GM21576 (cell line): ENCODE results near the gene NDOR1.

Experiments
- ATAC-seq: cut with Tn5 transposase; IDR thresholded peaks from one replicate; pipeline ENCODE4 v1.9.1; 2021; ENCODE audit warnings: mild to moderate bottlenecking, moderate library complexity; ENCODE audit not compliant: unreplicated experiment

The NDOR1 gene

GRCh38 chr9:137167277-137167746, 38.2 kb upstream of the NDOR1 start:
- ATAC-seq, result no peak

DNA sequence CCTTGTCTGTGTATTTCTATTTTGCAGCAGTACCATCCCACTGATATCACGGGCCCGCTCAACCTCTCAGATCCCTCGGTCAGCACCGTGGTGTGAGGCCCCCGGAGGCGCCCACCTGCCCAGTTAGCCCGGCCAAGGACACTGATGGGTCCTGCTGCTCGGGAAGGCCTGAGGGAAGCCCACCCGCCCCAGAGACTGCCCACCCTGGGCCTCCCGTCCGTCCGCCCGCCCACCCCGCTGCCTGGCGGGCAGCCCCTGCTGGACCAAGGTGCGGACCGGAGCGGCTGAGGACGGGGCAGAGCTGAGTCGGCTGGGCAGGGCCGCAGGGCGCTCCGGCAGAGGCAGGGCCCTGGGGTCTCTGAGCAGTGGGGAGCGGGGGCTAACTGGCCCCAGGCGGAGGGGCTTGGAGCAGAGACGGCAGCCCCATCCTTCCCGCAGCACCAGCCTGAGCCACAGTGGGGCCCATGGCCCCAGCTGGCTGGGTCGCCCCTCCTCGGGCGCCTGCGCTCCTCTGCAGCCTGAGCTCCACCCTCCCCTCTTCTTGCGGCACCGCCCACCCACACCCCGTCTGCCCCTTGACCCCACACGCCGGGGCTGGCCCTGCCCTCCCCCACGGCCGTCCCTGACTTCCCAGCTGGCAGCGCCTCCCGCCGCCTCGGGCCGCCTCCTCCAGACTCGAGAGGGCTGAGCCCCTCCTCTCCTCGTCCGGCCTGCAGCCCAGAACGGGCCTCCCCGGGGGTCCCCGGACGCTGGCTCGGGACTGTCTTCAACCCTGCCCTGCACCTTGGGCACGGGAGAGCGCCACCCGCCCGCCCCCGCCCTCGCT, 37.5 kb upstream of the NDOR1 start:
- no peak for ATAC-seq

GRCh38 chr9:137168573-137168903, 37.0 kb upstream of the NDOR1 start:
- ATAC-seq, result no peak

DNA sequence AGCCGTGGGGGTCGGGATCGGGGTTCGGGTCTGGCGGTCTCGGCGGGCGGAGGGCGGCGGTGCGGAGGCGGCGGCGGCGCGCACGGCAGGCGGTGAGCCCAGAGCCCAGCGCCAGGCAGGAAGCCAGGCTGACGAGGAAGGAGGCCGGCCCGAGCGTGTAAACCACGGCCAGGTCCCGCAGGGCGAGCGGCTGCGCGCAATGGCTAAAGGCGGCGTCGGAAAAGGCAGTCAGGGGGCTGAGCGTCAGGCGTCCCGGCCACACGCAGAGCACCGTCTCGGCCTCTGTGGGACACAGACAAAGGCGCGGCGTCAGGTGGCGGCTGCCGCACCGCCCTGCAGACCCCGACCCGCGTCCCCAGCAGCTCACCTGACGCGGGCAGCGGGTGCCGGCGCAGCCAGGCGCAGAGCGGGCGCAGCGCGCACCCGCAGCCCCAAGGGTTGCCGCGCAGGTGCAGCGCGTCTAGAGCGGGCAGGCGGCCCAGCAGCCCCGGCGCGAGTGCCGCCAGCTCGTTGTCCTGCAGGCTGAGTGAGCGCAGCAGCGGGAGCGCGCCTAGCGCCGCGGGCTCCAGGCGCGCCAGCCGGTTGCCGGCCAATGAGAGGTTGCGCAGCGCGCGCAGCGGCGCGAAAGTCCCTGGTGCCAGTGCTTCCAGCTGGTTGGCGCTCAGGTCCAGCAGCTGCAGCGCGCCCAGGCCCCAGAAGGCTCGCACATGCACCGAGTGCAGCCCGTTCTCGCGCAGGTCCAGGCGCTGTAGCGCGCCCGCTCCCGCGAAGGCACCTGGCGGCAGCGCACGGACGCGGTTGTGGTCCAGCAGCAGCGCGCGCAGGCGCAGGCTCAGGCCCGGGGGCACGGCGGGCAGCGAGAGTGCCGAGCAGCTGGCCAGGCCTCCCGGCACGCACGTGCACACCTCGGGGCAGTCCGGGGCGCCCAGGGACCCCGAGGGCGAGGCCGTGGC, 36.3 kb upstream of the NDOR1 start:
- ATAC-seq, result no peak

DNA sequence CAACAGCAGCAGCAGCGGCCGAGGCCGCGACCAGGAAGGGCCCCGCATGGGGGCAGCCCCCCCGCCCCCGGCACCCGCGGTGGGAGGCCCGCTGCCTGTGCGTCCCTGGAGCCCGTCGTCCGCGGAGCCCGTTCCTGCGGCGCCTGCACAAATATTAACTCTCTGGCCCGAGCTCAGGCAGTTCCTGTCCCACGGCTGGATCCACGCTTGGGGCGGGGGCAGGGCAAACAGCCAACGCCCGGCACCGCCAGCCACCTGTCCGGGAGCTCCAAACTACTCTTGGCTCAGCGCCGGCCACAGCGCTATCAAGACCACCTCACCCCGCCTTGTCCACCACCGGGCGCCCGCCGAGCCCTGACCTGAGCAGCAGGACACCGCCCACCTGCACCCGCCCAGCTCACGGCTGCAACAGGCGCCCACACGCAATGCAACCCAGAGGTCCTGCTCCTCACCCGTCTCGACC, 35.6 kb upstream of the NDOR1 start, which contains the start of gene LRRC26:
Gene LRRC26 (minus strand): TSS at position 156 of the 463 bp plus-strand sequence. CDS start 108 bp downstream, at position 48.
- ATAC-seq, result no peak

GRCh38 chr9:137170486-137171148, 34.9 kb upstream of the NDOR1 start:
- ATAC-seq, result no peak

- no peak for ATAC-seq
Measured at GRCh38 chr9:137171149-137171900, 34.2 kb upstream of the NDOR1 start.

- no peak for ATAC-seq
Measured at GRCh38 chr9:137172901-137173795, 32.4 kb upstream of the NDOR1 start.

GRCh38 chr9:137173796-137174664, 31.5 kb upstream of the NDOR1 start:
- ATAC-seq, result no peak

DNA sequence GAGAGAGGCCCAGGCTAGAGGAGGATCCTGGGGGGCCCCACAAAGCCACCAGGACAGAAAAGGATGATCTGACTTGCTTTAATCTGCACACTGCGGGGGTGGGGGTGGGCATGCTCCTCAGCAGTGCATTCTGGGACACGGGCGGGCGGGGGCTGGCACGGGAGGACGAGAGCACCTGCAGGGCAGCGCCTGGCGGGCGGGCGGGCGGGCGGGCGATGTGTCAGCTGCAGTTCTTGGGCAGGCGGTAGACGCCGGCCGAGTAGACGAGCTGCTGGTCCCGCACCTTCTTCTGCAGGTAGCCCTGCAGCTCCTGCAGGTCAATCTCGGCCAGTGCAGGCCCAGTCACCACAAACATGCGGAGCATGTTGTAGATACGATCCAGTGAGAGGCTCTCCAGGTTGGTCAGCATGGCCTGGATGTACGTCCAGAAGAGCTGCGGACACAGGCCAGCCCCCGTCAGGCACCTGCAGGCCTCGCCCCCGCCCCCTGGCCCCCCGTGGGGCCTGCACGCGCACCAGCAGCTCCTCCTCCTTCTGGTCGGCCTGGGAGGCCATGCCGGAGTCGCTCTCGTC, 30.7 kb upstream of the NDOR1 start:
- no peak for ATAC-seq

GRCh38 chr9:137175345-137175961, 30.0 kb upstream of the NDOR1 start:
- no peak for ATAC-seq

- no peak for ATAC-seq
Measured at GRCh38 chr9:137176302-137177182, 29.0 kb upstream of the NDOR1 start.

DNA sequence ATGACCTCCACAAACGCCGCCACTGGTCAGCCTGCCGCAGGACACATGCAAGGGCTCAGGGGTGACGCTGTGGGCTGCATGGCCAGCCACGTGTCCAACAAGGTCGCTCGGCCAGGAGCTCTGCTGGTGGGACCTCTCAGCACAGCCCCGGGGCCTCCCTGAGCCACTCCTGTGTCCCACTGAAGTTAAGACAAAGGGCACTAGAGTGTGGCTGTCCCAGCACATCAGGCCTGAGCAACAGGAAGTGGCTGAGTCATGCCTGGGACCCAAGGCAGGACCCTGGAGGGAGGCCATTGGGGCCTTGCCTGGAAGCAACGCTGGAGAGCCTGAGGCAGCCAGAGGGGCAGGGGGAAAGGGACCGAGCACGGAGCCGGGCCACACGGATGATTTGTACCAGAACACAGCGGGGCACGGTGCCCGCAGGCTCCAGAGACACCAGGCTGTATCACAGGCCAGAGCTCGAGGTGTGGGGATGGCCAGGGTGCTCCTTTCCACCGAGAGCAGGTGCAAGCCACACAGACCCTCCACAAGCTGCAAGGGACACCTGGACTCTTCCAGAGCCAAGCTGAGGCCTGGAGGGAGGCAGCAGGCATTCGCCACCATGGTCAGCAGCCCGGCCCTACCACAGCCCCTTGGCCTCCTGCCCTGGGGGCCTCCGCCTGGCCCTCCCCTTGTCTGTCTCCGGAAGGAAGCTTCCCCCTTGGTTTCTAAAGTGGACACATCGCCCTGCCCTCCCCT, 27.1 kb upstream of the NDOR1 start:
- no peak for ATAC-seq

- no peak for ATAC-seq
Measured at GRCh38 chr9:137178939-137179630, 26.4 kb upstream of the NDOR1 start.

DNA sequence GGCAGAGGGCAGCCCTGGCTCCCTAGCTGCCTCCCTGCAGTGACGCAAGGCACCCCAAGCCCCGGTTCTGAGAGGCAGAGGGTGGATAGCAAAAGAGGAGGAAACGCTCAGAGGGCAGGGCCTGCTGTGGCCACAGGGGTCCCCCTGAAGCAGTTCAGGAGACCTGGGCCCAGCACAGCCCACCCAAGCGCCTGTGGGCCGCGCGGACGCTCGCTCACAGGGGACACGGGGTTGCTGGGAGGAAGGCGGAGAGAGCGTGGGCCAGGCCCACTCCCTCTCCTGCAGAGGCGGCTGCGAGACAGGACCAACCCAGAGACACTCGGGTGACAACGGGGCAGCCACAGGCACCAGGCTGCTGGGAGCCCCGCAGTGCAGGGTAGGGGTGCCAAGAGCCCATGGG, 25.7 kb upstream of the NDOR1 start:
- ATAC-seq, result no peak
